CD14-positive monocyte (primary cell): ENCODE data around the gene UBL3. TPM values are rescaled to one million over a fixed set of nuclear protein-coding genes. Genes with fewer than 3 reads are reported as not detected.

ENCODE experiments used
- DNase-seq, 3 donors: peaks; one replicate each; pipeline ENCODE4 v3.0.0-alpha.2; 2011 to 2022
- H2AFZ ChIP-seq: 2 replicates; pipeline ENCODE4 v1.6.0; 2012; ENCODE audit warnings: mild to moderate bottlenecking, low read depth, low read length, inconsistent platforms; ENCODE audit not compliant: insufficient read depth, poor library complexity, severe bottlenecking
- H3K27ac ChIP-seq, 2 donors: 1 replicate in 1 of 2; 2 replicates in 1 of 2; pipeline ENCODE4 v1.5.1; 2012 to 2013; ENCODE audit warnings: low read length in 2 of 2, control low read depth in 1 of 2, inconsistent platforms in 1 of 2, low read depth in 1 of 2, mild to moderate bottlenecking in 1 of 2
- H3K27me3 ChIP-seq, 2 donors: one replicate each; pipeline versions ENCODE4 v1.6.0 to v1.6.1; 2011 to 2013; ENCODE audit warnings: low read length in 2 of 2; ENCODE audit not compliant: control insufficient read depth in 2 of 2, insufficient read depth in 2 of 2
- H3K36me3 ChIP-seq, 2 donors: replicated peaks in 1 of 2; 1 replicate in 1 of 2; 2 replicates in 1 of 2; pipeline versions ENCODE4 v1.5.1 to v1.6.1; 2012 to 2013; ENCODE audit warnings: low read length in 2 of 2, control low read depth in 1 of 2, inconsistent platforms in 1 of 2, mild to moderate bottlenecking in 1 of 2; ENCODE audit not compliant: insufficient read depth in 2 of 2, control insufficient read depth in 1 of 2
- H3K4me1 ChIP-seq, 2 donors: 1 replicate in 1 of 2; 2 replicates in 1 of 2; pipeline versions ENCODE4 v1.5.1 to v1.6.1; 2012 to 2013; ENCODE audit warnings: low read length in 2 of 2, control low read depth in 1 of 2, inconsistent platforms in 1 of 2, mild to moderate bottlenecking in 1 of 2, moderate library complexity in 1 of 2; ENCODE audit not compliant: insufficient read depth in 2 of 2, control insufficient read depth in 1 of 2
- H3K4me2 ChIP-seq: replicated peaks from 2 replicates; pipeline ENCODE3; 2012; ENCODE audit warnings: low read length, moderate library complexity, mild to moderate bottlenecking; ENCODE audit not compliant: poor library complexity, severe bottlenecking; ENCODE audit errors: extremely low read depth
- H3K4me3 ChIP-seq, 3 experiments: fragments of 200-600 bp in 1 of 3; sonication (generic) in 1 of 3; replicated peaks in 1 of 3; 1 replicate in 2 of 3; 2 replicates in 1 of 3; pipeline ENCODE4 v1.5.1; 2011 to 2013; ENCODE audit warnings: low read length in 3 of 3, mild to moderate bottlenecking in 3 of 3, control low read depth in 2 of 3, low read depth in 2 of 3, inconsistent platforms in 1 of 3, moderate library complexity in 1 of 3
- H3K79me2 ChIP-seq: 2 replicates; pipeline ENCODE4 v1.6.0; 2012; ENCODE audit warnings: mild to moderate bottlenecking, control low read depth, inconsistent platforms, low read length, moderate library complexity; ENCODE audit not compliant: insufficient read depth
- H3K9ac ChIP-seq: 2 replicates; pipeline ENCODE4 v1.6.0; 2017; ENCODE audit warnings: low read length, mild to moderate bottlenecking; ENCODE audit not compliant: insufficient read depth, poor library complexity, severe bottlenecking
- H3K9me3 ChIP-seq, 2 donors: replicated peaks in 1 of 2; 1 replicate in 1 of 2; 2 replicates in 1 of 2; pipeline versions ENCODE4 v1.5.1 to v1.6.1; 2012 to 2013; ENCODE audit warnings: low read length in 2 of 2, control low read depth in 1 of 2; ENCODE audit not compliant: control insufficient read depth in 1 of 2, insufficient read depth in 1 of 2
- H4K20me1 ChIP-seq: 2 replicates; pipeline ENCODE4 v1.6.0; 2012; ENCODE audit warnings: mild to moderate bottlenecking, low read length, control low read depth, moderate library complexity; ENCODE audit not compliant: insufficient read depth
- H3K27ac Mint-ChIP-seq, 7 donors: one replicate each; pipeline ENCODE4 v1.8.0; 2020; ENCODE audit warnings: mild to moderate bottlenecking in 7 of 7, mixed read lengths in 7 of 7, moderate library complexity in 6 of 7, inconsistent platforms in 2 of 7
- H3K27me3 Mint-ChIP-seq, 3 donors: one replicate each; pipeline ENCODE4 v1.8.0; 2021 to 2022; ENCODE audit warnings: low read depth in 3 of 3, mild to moderate bottlenecking in 3 of 3, mixed read lengths in 3 of 3, moderate library complexity in 3 of 3, inconsistent platforms in 1 of 3
- H3K36me3 Mint-ChIP-seq, 2 donors: one replicate each; pipeline ENCODE4 v1.8.0; 2020; ENCODE audit warnings: mixed read lengths in 2 of 2, inconsistent platforms in 1 of 2, mild to moderate bottlenecking in 1 of 2
- H3K4me1 Mint-ChIP-seq: one replicate; pipeline ENCODE4 v1.8.0; 2020; ENCODE audit warnings: mild to moderate bottlenecking, mixed read lengths
- H3K4me3 Mint-ChIP-seq, 2 donors: one replicate each; pipeline ENCODE4 v1.8.0; 2020; ENCODE audit warnings: mild to moderate bottlenecking in 2 of 2, mixed read lengths in 2 of 2, moderate library complexity in 1 of 2
- H3K9me3 Mint-ChIP-seq, 7 donors: one replicate each; pipeline ENCODE4 v1.8.0; 2020 to 2022; ENCODE audit warnings: mixed read lengths in 7 of 7, mild to moderate bottlenecking in 6 of 7, moderate library complexity in 6 of 7, inconsistent platforms in 2 of 7
- WGBS: methylation state at CpG from one replicate; pipeline ENCODE4 v1.1.5; 2013; ENCODE audit warnings: missing lambda C conversion rate; ENCODE audit not compliant: insufficient coverage; 5-methylcytosine and 5-hydroxymethylcytosine counted together
- intact Hi-C, 2 donors: fragments of 100-400 bp; cut with micrococcal nuclease; formaldehyde crosslinking; loops; one replicate each; pipeline versions ENCODE4 v1.15.0 to v1.15.1; 2023
- polyA plus RNA-seq, 3 donors: library from polyadenylated mRNA; depleted of rRNA in 1 of 3; unstranded in 2 of 3; stranded (reverse) in 1 of 3; fragments of 300-500 nt in 2 of 3; fragments of >200 nt in 1 of 3; fragmentation: Illumina TruSeq in 2 of 3; gene quantifications; 1 replicate in 2 of 3; 2 replicates in 1 of 3; pipeline ENCODE4 v1.2.3, GENCODE V29; 2012 to 2021
- TF ChIP-seq, protein P1 (sequence below): fragments of 200-600 bp; IDR thresholded peaks from one replicate; pipeline ENCODE4 v1.8.0; 2022; ENCODE audit warnings: antibody characterized with exemption, mild to moderate bottlenecking

UBL3 gene
- polyA plus RNA-seq, 3 donors: 13.0 to 32.3 (median 28.2) TPM

DNA sequence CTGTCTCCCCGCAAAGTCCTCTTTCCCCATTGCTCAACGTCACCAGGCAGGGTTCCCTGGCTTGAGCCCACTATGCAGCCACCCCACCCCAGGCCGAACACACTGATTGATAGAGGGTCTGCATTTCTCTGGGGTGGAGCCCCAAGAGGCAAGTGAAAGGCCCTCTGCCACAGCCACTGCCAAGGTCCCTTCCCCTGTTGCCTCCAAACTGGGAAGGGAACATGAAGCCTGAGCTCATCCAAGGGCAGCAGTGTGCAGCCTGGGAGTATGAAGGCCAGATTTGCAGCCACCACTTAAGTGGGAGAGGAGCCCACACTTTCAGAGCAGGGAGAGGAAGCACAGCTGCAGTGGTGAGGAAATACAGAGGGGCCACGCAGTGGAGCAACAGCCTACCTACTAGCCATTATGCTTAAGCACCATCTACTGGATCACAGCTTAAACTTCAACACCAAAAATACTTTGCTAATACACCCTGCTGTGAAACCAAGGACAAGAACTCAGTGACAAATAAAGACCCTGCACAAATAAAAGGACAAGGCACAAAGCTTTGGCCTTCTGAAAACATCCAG, 48.6 kb downstream of the UBL3 start:
- peaks cover 2% of the 10 kb centered on the region for H3K4me1 Mint-ChIP-seq
- no peak overlapping the region for H3K4me3 ChIP-seq
- no peak overlapping the region for H3K4me2 ChIP-seq
- H3K27me3 ChIP-seq: no peaks in the 10 kb centered on the region
- TF ChIP-seq, protein P1, sequence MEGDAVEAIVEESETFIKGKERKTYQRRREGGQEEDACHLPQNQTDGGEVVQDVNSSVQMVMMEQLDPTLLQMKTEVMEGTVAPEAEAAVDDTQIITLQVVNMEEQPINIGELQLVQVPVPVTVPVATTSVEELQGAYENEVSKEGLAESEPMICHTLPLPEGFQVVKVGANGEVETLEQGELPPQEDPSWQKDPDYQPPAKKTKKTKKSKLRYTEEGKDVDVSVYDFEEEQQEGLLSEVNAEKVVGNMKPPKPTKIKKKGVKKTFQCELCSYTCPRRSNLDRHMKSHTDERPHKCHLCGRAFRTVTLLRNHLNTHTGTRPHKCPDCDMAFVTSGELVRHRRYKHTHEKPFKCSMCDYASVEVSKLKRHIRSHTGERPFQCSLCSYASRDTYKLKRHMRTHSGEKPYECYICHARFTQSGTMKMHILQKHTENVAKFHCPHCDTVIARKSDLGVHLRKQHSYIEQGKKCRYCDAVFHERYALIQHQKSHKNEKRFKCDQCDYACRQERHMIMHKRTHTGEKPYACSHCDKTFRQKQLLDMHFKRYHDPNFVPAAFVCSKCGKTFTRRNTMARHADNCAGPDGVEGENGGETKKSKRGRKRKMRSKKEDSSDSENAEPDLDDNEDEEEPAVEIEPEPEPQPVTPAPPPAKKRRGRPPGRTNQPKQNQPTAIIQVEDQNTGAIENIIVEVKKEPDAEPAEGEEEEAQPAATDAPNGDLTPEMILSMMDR: no peak
- H4K20me1 ChIP-seq: peaks cover 100% of the 10 kb centered on the region
- H2AFZ ChIP-seq: no peak overlapping the region
- H3K27ac ChIP-seq: no peak overlapping the region
- no peak for DNase-seq
- peaks cover 93% of the 10 kb centered on the region for H3K79me2 ChIP-seq
- intact Hi-C loops: no loop called here
- 50% methylated on average over 2 of the region's 4 CpGs for WGBS
- no peaks in the 10 kb centered on the region for H3K36me3 Mint-ChIP-seq
- no peak overlapping the region for H3K27ac Mint-ChIP-seq
- no peaks in the 10 kb centered on the region for H3K27me3 Mint-ChIP-seq
- no peaks in the 10 kb centered on the region for H3K36me3 ChIP-seq
- H3K9me3 ChIP-seq: no peaks in the 10 kb centered on the region
- no peaks in the 10 kb centered on the region for H3K9me3 Mint-ChIP-seq
- peaks cover 0 to 8% of the 10 kb centered on the region in 2 donors for H3K4me1 ChIP-seq
- no peak overlapping the region for H3K9ac ChIP-seq
- H3K4me3 Mint-ChIP-seq: no peak overlapping the region

DNA sequence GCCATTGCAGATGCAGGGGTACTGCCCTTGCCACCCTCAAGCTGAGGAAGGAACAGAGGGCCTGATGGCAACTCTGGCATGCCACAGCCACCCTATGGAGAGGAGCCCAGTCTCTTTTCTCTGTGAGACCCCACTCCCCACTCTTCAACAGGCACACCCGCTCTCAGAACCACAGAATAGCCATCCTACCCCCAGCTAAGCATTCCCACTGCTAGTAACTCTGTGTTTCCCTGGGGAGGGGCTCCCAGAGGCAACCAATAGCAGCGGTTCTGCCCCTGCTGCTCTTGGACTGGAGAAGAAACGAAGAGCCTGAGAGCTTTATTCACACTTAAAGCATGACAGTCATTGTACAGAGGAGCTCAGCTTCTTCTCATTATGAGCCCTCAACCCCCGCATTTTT, 49.3 kb downstream of the UBL3 start:
- Mint-ChIP-seq H3K36me3 (no peaks in the 10 kb centered on the region), H3K4me1 (peaks cover 2% of the 10 kb centered on the region), H3K9me3 (no peaks in the 10 kb centered on the region), H3K27me3 (no peaks in the 10 kb centered on the region), H3K27ac (no peak overlapping the region), H3K4me3 (no peak overlapping the region)
- TF ChIP-seq, protein P1: no peak
- Histone ChIP-seq H2AFZ (no peak overlapping the region), H4K20me1 (peaks cover 100% of the 10 kb centered on the region), H3K4me3 (no peak overlapping the region), H3K27ac (no peak overlapping the region), H3K36me3 (no peaks in the 10 kb centered on the region), H3K4me1 (peaks cover 0 to 8% of the 10 kb centered on the region in 2 donors), H3K9ac (no peak overlapping the region), H3K4me2 (no peak overlapping the region), H3K79me2 (peaks cover 88% of the 10 kb centered on the region), H3K9me3 (no peaks in the 10 kb centered on the region), H3K27me3 (no peaks in the 10 kb centered on the region)
- WGBS: 100% methylated on average over 3 of the region's 4 CpGs
- intact Hi-C loops: no loop called here
- no peak for DNase-seq
